SK-N-MC (cell line): ENCODE results near the gene SENP3.

ENCODE experiments used
- EZH2 ChIP-seq: fragments of 200-600 bp; sonication (generic); IDR thresholded peaks from one replicate; pipeline ENCODE4 v1.6.1; 2017; ENCODE audit warnings: antibody characterized with exemption
- POLR2AphosphoS5 ChIP-seq: IDR thresholded peaks from 2 replicates; pipeline ENCODE4 v1.6.1; 2012; ENCODE audit warnings: mild to moderate bottlenecking, low read depth, low read length, borderline replicate concordance

GRCh38 chr17:7548585-7549400 is 12.9 kb upstream of the SENP3 start, which contains the start of gene TNFSF12:
- TF ChIP-seq EZH2 = no peak
- TF ChIP-seq POLR2AphosphoS5 = no peak
